HG02610 (cell line): ENCODE data around the gene CCDC61.

Experiments used
- ATAC-seq: cut with Tn5 transposase; IDR thresholded peaks from one replicate; pipeline ENCODE4 v1.9.1; 2021; ENCODE audit warnings: mild to moderate bottlenecking, moderate library complexity; ENCODE audit not compliant: unreplicated experiment

The CCDC61 gene

GRCh38 chr19:46014941-46015686 is 19.8 kb downstream of the CCDC61 start:
- no peak for ATAC-seq

- ATAC-seq, result no peak
Measured at GRCh38 chr19:46015687-46016425, 20.6 kb downstream of the CCDC61 start.

GRCh38 chr19:46016426-46017094 is 21.3 kb downstream of the CCDC61 start:
- ATAC-seq, result no peak

GRCh38 chr19:46017095-46017429 is 21.8 kb downstream of the CCDC61 start:
- no peak for ATAC-seq

GRCh38 chr19:46017874-46018675 is 22.8 kb downstream of the CCDC61 start:
- no peak for ATAC-seq

- ATAC-seq, result no peak
Measured at GRCh38 chr19:46018729-46019251, 23.5 kb downstream of the CCDC61 start.

DNA sequence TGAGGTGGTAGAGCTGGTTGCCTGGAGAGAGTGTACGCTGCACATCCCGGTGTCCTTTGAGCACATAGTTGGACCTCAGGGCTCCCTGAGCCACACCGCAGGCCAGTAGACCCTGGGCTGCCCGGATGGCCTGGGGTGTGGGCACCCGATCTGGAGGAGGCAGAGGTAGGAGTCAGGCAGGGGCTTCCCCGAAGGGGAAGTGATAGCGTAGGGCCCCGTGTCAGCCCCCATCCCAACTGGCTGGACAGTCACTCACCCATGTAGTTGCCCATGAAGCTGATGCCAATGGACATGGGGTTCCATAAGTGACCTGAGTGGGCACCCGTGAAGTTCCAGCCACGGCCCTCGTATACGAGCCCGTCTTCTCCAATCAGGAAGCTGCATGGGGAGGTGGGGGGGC is 24.0 kb downstream of the CCDC61 start:
- ATAC-seq, result no peak

DNA sequence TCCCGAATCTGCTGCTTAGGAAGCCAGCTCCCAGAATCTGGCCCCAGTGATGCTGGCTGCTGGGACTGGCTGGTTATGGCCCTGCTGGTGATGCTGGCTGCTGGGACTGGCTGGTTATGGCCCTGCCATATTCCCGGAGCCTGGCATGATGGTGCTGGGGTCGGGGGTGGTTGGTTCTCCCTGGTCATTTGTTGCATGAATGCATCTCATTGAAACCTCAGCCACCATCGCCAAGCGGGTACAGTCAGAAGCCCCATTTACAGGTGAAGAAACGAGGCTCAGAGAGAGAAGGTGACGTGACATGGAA is 25.5 kb downstream of the CCDC61 start:
- no peak for ATAC-seq

DNA sequence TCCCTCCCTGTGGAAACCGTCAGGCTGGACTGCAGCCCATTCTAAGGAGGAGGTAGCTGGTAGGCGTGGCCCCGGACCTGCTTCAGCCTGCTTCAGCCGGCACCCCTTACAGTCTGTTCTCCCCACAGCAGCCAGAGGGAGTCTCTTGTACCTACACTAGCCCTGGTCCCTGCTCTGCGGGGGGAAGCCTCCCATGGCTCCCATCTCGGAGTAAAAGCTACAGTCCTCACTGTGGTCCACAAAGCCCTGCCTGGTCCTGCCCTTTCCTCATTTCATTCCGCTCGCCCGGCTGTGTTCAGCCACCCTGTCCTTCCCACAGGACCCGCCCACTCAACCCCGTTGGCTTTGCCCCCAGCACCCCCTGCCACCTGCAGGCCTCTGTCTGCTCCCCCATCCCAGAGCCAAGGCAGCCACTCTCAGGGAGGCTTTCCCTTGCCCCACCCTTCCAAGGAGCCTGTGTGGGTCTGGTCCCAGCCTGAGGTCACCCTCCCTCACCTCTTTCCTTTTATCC is 26.3 kb downstream of the CCDC61 start:
- no peak for ATAC-seq

DNA sequence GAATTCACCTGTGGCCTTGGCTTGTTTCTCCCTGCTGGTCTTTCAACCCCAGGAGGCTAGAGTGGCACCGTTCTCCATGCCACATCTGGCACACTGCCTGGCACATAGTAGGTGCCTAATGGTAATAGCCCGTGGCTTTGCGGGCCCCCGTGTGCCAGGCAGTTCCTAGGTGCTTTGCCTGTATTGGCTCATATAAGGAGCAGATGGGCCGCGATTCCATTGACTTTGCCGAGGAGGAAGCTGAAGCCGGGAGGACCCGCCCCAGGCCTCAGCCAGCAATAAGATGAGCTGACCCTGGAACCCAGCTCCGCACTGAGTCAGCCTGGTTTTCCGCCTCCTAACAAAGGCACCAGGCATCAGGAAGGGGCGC is 26.8 kb downstream of the CCDC61 start:
- ATAC-seq, result no peak

- no peak for ATAC-seq
Measured at GRCh38 chr19:46022431-46023310, 27.4 kb downstream of the CCDC61 start, which contains the start of gene PGLYRP1. Gene PGLYRP1 (minus strand): TSS chr19:46023053. CDS start chr19:46023021, 32 bp downstream.

DNA sequence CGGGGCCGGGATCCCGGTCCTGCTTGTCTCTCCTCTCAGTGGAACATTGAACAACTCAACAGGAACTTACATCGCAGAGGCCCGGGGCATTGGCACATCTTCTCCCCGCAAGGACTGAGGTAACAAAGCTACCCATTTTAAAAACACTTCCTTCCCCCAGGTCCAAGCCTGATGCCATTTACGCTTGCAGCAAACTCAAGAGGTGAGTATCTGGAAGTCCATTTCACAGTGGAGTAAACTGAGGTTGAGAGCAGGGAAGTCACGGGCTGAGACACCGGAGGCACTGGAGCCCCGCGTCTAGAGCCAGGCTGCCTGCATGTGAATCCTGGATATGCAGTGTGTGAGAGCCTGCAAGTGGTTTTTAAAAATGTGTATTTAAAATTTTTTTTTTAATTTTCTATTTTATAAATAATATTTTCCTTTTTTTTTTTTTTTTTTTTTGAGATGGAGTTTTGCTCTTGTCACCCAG is 28.1 kb downstream of the CCDC61 start:
- ATAC-seq, result no peak

DNA sequence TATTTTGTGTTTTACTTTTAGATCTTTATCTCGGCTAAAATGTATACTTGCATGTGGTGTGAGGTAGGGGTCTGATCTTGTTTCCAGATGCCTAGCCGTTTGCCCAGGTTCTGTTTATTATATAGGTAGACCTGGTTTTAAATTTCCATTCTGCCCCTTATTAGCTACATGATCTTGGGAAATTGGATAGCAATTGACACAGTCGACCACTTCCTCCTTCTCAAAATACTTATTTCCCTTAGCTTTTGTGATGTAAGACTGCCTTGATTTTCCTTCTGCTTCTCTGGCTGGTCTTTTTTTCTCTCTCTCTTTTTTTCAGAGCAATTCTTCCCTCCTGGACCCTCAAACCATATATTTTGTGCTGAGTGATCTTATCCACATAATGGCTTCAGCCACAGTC is 30.6 kb downstream of the CCDC61 start:
- no peak for ATAC-seq

- ATAC-seq, result no peak
Measured at GRCh38 chr19:46030812-46031550, 35.7 kb downstream of the CCDC61 start.

- no peak for ATAC-seq
Measured at GRCh38 chr19:46031781-46032596, 36.7 kb downstream of the CCDC61 start.

GRCh38 chr19:46032597-46033025 is 37.3 kb downstream of the CCDC61 start:
- ATAC-seq, result no peak

DNA sequence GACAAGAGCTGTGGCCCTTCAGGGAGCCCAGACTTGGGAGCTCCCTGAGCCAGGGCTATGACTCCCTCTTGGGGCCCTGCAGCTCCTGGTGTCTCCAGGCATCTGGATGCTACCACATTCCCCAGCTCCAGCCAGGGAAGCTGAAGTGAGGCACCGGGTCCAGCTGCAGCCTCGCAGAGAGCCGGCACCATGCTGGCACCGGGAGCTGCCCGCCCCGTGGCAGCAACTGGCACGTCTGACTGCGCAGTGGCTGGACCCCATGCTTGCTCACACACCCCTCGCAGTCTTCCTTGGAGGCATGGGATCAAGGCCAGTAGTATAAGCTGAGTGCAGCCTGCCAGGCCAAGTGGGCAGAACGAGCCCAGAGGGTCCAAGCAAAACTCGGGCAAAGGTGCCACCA is 38.1 kb downstream of the CCDC61 start:
- ATAC-seq, result no peak

GRCh38 chr19:46035546-46035945 is 40.3 kb downstream of the CCDC61 start:
- ATAC-seq, result no peak
